HCT116 (cell line): ENCODE results near the gene FPR2.

ENCODE experiments used
- CTCF ChIP-seq, 3 experiments: fragments of 200-600 bp in 1 of 3; sonication (generic) in 1 of 3; IDR thresholded peaks in 2 of 3; conservative IDR thresholded peaks in 1 of 3; 2 replicates each; pipeline ENCODE4 v1.5.1; 2012 to 2017; ENCODE audit warnings: low read depth in 2 of 3, low read length in 2 of 3, antibody characterized with exemption in 1 of 3, borderline replicate concordance in 1 of 3, control low read depth in 1 of 3, mild to moderate bottlenecking in 1 of 3, mixed read lengths in 1 of 3, mixed run types in 1 of 3, moderate library complexity in 1 of 3; ENCODE audit not compliant: insufficient read depth in 1 of 3
- EZH2 ChIP-seq: fragments of 200-600 bp; sonication (generic); IDR thresholded peaks from 2 replicates; pipeline ENCODE4 v1.6.1; 2017; ENCODE audit warnings: antibody characterized with exemption, mixed run types
- POLR2A ChIP-seq: IDR thresholded peaks from 2 replicates; pipeline ENCODE4 v1.7.0; 2011; ENCODE audit warnings: borderline replicate concordance; ENCODE audit not compliant: insufficient read depth, insufficient read length; ENCODE audit errors: extremely low read depth
- REST ChIP-seq: IDR thresholded peaks from 2 replicates; pipeline ENCODE4 v1.6.1; 2012; ENCODE audit warnings: low read depth

- TF ChIP-seq EZH2 (no peak), CTCF (IDR thresholded peaks at IDR 0.05 in 2 of 3, conservative IDR thresholded peaks at IDR 0.05 in 1 of 3; ENCODE audit: borderline replicate concordance in 1 of 3, insufficient read depth in 1 of 3, low read depth in 2 of 3, low read length in 2 of 3) (no peak), REST (no peak), POLR2A (no peak)
Measured at GRCh38 chr19:51803967-51804366, 43.0 kb downstream of the FPR2 start.
